HG03066 (cell line): ENCODE data around the gene CGB3.
"Not testable (repeated sequence)": the region's sequence is repeated elsewhere in the genome, so short reads cannot be mapped to it uniquely, and the experiment has no call there.

Experiments
- ATAC-seq: cut with Tn5 transposase; IDR thresholded peaks from one replicate; pipeline ENCODE4 v1.9.1; 2021; ENCODE audit warnings: low read depth; ENCODE audit not compliant: unreplicated experiment

Gene CGB3

GRCh38 chr19:49043548-49043947 is 19.4 kb upstream of the CGB3 start, which contains the start of gene CGB5:
Gene CGB5, plus strand, starts transcription at chr19:49043848. Its CDS starts 362 bp downstream, at chr19:49044210.
- not testable (repeated sequence) for ATAC-seq

- ATAC-seq: not testable (repeated sequence)
Observed at GRCh38 chr19:49042666-49043065, 18.5 kb upstream of the CGB3 start.

- ATAC-seq: no peak
Observed at GRCh38 chr19:49042177-49042576, 18.0 kb upstream of the CGB3 start.

GRCh38 chr19:49039736-49040135 is 15.6 kb upstream of the CGB3 start:
- ATAC-seq: not testable (repeated sequence)

- ATAC-seq: not testable (repeated sequence)
Observed at GRCh38 chr19:49038557-49039276, 14.6 kb upstream of the CGB3 start.

GRCh38 chr19:49038111-49038510 is 14.0 kb upstream of the CGB3 start:
- ATAC-seq: not testable (repeated sequence)

GRCh38 chr19:49036815-49037214 is 12.7 kb upstream of the CGB3 start, which contains the start of gene CGB1:
Gene CGB1, minus strand, starts transcription at chr19:49036895. Its CDS starts 184 bp downstream, at chr19:49036711.
- not testable (repeated sequence) for ATAC-seq

GRCh38 chr19:49031642-49032301 is 7.6 kb upstream of the CGB3 start, which contains the start of gene CGB2:
Gene CGB2, plus strand, starts transcription at chr19:49031890. Its CDS starts 206 bp downstream, at chr19:49032096.
- ATAC-seq: not testable (repeated sequence)

GRCh38 chr19:49030323-49030722 is 6.2 kb upstream of the CGB3 start:
- ATAC-seq: not testable (repeated sequence)

GRCh38 chr19:49029749-49030148 is 5.6 kb upstream of the CGB3 start:
- not testable (repeated sequence) for ATAC-seq

- not testable (repeated sequence) for ATAC-seq
Observed at GRCh38 chr19:49028686-49029085, 4.6 kb upstream of the CGB3 start.

- ATAC-seq: not testable (repeated sequence)
Observed at GRCh38 chr19:49025599-49025998, 1.5 kb upstream of the CGB3 start.

GRCh38 chr19:49025088-49025487 is 955 bp upstream of the CGB3 start:
- not testable (repeated sequence) for ATAC-seq

- ATAC-seq: no peak
Observed at GRCh38 chr19:49022116-49022515, 2.0 kb downstream of the CGB3 start.

- ATAC-seq: no peak
Observed at GRCh38 chr19:49020931-49021895, 2.9 kb downstream of the CGB3 start.

GRCh38 chr19:49020342-49020741 is 3.8 kb downstream of the CGB3 start:
- ATAC-seq: no peak

GRCh38 chr19:49019242-49019932 is 4.7 kb downstream of the CGB3 start:
- ATAC-seq: no peak

- ATAC-seq: not testable (repeated sequence)
Observed at GRCh38 chr19:49018388-49019241, 5.5 kb downstream of the CGB3 start.
